Right atrium auricular region (tissue), 2 donors: ENCODE data around the gene FGF14. TPM values are rescaled to one million over a fixed set of nuclear protein-coding genes. Genes with fewer than 3 reads are reported as not detected.

Experiments used
- DNase-seq: peaks from one replicate; pipeline ENCODE4 v3.0.0-alpha.2; 2019; ENCODE audit warnings: low spot score
- H3K27ac ChIP-seq, 2 donors: fragments of 200-600 bp; sonication (generic); 1 replicate in 1 of 2; 2 replicates in 1 of 2; pipeline ENCODE4 v1.5.1; 2016 to 2019
- H3K27me3 ChIP-seq, 2 donors: fragments of 200-600 bp; sonication (generic); one replicate each; pipeline versions ENCODE4 v1.5.1 to v1.6.0; 2017 to 2019
- H3K36me3 ChIP-seq: fragments of 200-600 bp; sonication (generic); one replicate; pipeline ENCODE4 v1.5.1; 2016
- H3K4me1 ChIP-seq, 2 donors: fragments of 200-600 bp; sonication (generic); one replicate each; pipeline versions ENCODE4 v1.5.1 to v1.6.0; 2017 to 2019
- H3K4me3 ChIP-seq, 2 donors: fragments of 200-600 bp; sonication (generic); 1 replicate in 1 of 2; 2 replicates in 1 of 2; pipeline ENCODE4 v1.5.1; 2017 to 2019; ENCODE audit warnings: mild to moderate bottlenecking in 1 of 2, moderate library complexity in 1 of 2
- H3K9me3 ChIP-seq, 2 donors: fragments of 200-600 bp; sonication (generic); one replicate each; pipeline ENCODE4 v1.5.1; 2019
- CTCF ChIP-seq, 2 donors: fragments of 200-600 bp; sonication (generic); IDR thresholded peaks; one replicate each; pipeline ENCODE4 v1.5.1; 2019; ENCODE audit warnings: antibody characterized with exemption in 2 of 2
- total RNA-seq, 2 donors: library from RNA; depleted of rRNA; stranded (reverse); fragments of >200 nt; gene quantifications; one replicate each; pipeline ENCODE4 v1.1.0, GENCODE V29; 2016

The FGF14 gene
- total RNA-seq, 2 donors from 2014 or later = 1.3 to 1.7 TPM

DNA sequence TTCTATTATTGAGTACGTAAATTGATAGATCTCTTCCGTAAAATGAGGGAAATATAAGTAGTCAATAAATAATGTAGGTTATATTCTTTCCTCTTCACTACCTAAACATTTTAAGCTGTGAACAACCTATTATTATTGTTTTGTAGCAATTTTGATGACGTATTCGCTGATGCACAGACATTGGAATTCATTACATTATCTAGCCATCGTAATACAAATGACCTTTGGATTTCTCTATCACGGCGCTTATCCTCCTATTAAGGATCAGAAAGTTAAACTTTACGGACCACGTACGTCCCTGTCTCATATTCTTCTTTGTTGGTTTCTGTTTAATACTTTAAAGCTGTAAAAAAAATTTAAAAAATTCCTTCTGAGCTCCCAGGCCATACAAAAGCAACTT, 684.5 kb downstream of the FGF14 start:
- no peak for DNase-seq
- Histone ChIP-seq H3K27me3 (no peaks in the 10 kb centered on the region), H3K9me3 (no peaks in the 10 kb centered on the region), H3K4me3 (no peak overlapping the region), H3K36me3 (no peaks in the 10 kb centered on the region), H3K4me1 (no peaks in the 10 kb centered on the region), H3K27ac (no peak overlapping the region)
- no peak for TF ChIP-seq CTCF (IDR thresholded peaks at IDR 0.05)

- no peak overlapping the region for H3K4me3 ChIP-seq
- no peaks in the 10 kb centered on the region for H3K4me1 ChIP-seq
- H3K27me3 ChIP-seq = no peaks in the 10 kb centered on the region
- TF ChIP-seq CTCF (IDR thresholded peaks at IDR 0.05) = no peak
- H3K36me3 ChIP-seq = no peaks in the 10 kb centered on the region
- no peaks in the 10 kb centered on the region for H3K9me3 ChIP-seq
- H3K27ac ChIP-seq = no peak overlapping the region
- DNase-seq = no peak
Observed at GRCh38 chr13:101714195-101714594, 687.7 kb downstream of the FGF14 start.

DNA sequence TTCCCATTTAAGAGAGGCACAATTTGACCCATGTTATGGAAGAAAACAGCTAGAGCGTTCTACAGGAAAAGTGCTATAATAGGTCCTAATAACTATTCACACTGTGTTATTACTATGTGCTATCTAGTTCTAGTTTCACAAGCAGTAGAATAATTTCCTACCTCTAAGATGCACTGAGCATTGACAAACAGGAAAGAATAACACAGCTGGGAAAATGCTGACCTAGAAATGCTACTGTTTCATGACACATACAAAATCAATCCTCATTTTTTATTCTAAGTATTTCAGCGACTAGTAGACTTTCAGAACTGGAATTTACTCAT, 689.9 kb downstream of the FGF14 start:
- Histone ChIP-seq H3K9me3 (no peaks in the 10 kb centered on the region), H3K36me3 (no peaks in the 10 kb centered on the region), H3K4me3 (no peak overlapping the region), H3K27me3 (no peaks in the 10 kb centered on the region), H3K4me1 (no peaks in the 10 kb centered on the region), H3K27ac (no peak overlapping the region)
- DNase-seq = no peak
- no peak for TF ChIP-seq CTCF (IDR thresholded peaks at IDR 0.05)

- Histone ChIP-seq H3K4me3 (no peak overlapping the region), H3K27me3 (no peaks in the 10 kb centered on the region), H3K9me3 (no peaks in the 10 kb centered on the region), H3K27ac (no peak overlapping the region), H3K4me1 (no peaks in the 10 kb centered on the region), H3K36me3 (no peaks in the 10 kb centered on the region)
- no peak for TF ChIP-seq CTCF (IDR thresholded peaks at IDR 0.05)
- no peak for DNase-seq
Observed at GRCh38 chr13:101711307-101712025, 690.4 kb downstream of the FGF14 start.

GRCh38 chr13:101709952-101710351, 691.9 kb downstream of the FGF14 start:
- no peak for TF ChIP-seq CTCF (IDR thresholded peaks at IDR 0.05)
- H3K9me3 ChIP-seq = no peaks in the 10 kb centered on the region
- no peaks in the 10 kb centered on the region for H3K27me3 ChIP-seq
- no peak overlapping the region for H3K4me3 ChIP-seq
- DNase-seq = no peak
- H3K36me3 ChIP-seq = no peaks in the 10 kb centered on the region
- no peak overlapping the region for H3K27ac ChIP-seq
- no peaks in the 10 kb centered on the region for H3K4me1 ChIP-seq

GRCh38 chr13:101708115-101708514, 693.7 kb downstream of the FGF14 start:
- Histone ChIP-seq H3K27me3 (no peaks in the 10 kb centered on the region), H3K36me3 (no peaks in the 10 kb centered on the region), H3K9me3 (no peaks in the 10 kb centered on the region), H3K4me3 (no peak overlapping the region), H3K4me1 (no peaks in the 10 kb centered on the region), H3K27ac (no peak overlapping the region)
- TF ChIP-seq CTCF (IDR thresholded peaks at IDR 0.05) = no peak
- DNase-seq = no peak
